Hepatocyte (in vitro differentiated cells): Measurements from ENCODE around the gene TRAF3IP1.

Experiments
- CTCF ChIP-seq: fragments of 200-600 bp; sonication (generic); IDR thresholded peaks from 2 replicates; pipeline ENCODE4 v1.5.1; 2016; ENCODE audit warnings: antibody characterized with exemption, mild to moderate bottlenecking; ENCODE audit not compliant: poor library complexity
- EZH2 ChIP-seq: fragments of 200-600 bp; sonication (generic); IDR thresholded peaks from 2 replicates; pipeline ENCODE4 v1.6.1; 2016; ENCODE audit warnings: antibody characterized with exemption, mild to moderate bottlenecking, borderline replicate concordance

DNA sequence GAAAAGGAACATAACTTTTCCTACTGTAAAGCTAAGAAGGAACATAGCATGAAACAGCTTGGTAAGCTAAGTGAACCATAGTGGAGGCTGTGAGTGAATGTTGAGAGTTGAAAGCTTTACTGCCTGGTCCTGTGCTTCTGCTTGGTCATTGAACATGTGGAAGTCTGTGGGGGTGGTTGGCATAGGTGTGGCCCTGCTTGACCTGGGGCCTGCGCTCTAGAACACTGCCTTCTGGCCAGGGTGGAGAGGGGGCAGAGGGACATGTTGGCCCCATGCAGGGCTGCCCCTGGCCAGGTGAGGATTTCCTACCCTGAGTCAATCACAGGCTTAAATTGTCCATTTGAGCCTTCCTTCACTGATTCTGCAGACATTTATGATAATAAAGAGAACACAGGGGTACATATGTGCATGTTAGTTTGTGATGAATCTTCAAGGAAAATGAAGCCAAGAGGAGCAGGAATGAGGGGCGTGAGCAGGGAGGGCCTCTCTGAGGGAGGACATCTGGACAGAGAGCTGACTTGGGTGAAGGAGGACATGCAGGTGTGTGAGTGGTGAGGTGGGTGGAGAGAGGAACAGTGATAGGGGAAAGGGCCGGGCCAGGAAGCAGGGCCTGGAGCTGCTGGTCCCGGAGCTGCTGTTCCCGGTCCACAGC lies 16.6 kb downstream of the TRAF3IP1 start:
- TF ChIP-seq CTCF: no peak
- no peak for TF ChIP-seq EZH2
